ENCODE results near the gene RAD51B. TPM values are rescaled to one million over a fixed set of nuclear protein-coding genes. Genes with fewer than 3 reads are reported as not detected.
A peak's percentile ranks its signal among the peaks of the same experiment; 100 is the strongest.

RAD51B gene
- total and polyA plus RNA-seq, 2 donors (not counting 1 experiment from before 2014, with no cell fraction given), result 4.6 to 16.3 TPM

- no peak overlapping the region for H3K4me2 ChIP-seq (ENCODE audit: extremely low read depth, insufficient read depth, low read length)
- H3K27me3 ChIP-seq (ENCODE audit: control insufficient read depth, insufficient read depth, low read length), result no peaks in the 10 kb centered on the region
Observed at GRCh38 chr14:68520637-68521556, 701.3 kb downstream of the RAD51B start.

DNA sequence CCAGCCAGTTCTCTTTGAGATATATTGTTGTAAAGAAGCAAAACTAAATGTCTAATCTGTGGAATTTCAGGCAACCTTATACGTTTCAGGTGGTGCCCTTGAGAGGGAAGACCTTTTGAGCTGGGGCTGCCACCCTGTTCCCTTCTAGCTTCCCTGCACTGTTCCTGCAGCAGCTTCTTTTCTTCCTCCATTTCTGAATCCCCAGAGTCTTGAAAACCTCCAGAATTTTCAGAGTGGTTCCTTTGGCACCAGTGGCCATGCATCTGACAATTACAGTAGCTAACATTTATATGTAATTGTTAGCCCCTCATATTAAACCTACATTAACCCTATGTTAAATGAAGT, 702.0 kb downstream of the RAD51B start:
- no peaks in the 10 kb centered on the region for H3K79me2 ChIP-seq (ENCODE audit: control insufficient read depth, insufficient read depth, low read length)
- H3K9me3 ChIP-seq (ENCODE audit: control insufficient read depth, insufficient read depth, low read depth, low read length), result no peaks in the 10 kb centered on the region
- H4K20me1 ChIP-seq (ENCODE audit: control insufficient read depth, extremely low read depth, insufficient read depth, low read length), result no peaks in the 10 kb centered on the region
- DNase-seq (ENCODE audit: low read depth in 2 of 2), result no peak
- no peaks in the 10 kb centered on the region for H3K27me3 ChIP-seq (ENCODE audit: control insufficient read depth, insufficient read depth, low read length)
- H3K9ac ChIP-seq (ENCODE audit: insufficient read depth, low read length), result no peak overlapping the region
- H3K36me3 ChIP-seq (ENCODE audit: control insufficient read depth, insufficient read depth, low read length), result no peaks in the 10 kb centered on the region
- no peak overlapping the region for H3K4me2 ChIP-seq (ENCODE audit: extremely low read depth, insufficient read depth, low read length)
- H3K4me1 ChIP-seq (ENCODE audit: control insufficient read depth, extremely low read depth, insufficient read depth, low read length), result peaks cover 23% of the 10 kb centered on the region
- no peak overlapping the region for H3K4me3 ChIP-seq (replicated peaks in 1 of 4; ENCODE audit: control extremely low read depth in 1 of 4, insufficient read depth in 1 of 4, low read depth in 3 of 4, low read length in 4 of 4)
- H2AFZ ChIP-seq (ENCODE audit: low read length), result no peak overlapping the region
- H3K27ac ChIP-seq (ENCODE audit: insufficient read depth, low read length), result no peak overlapping the region
- TF ChIP-seq EZH2 (IDR thresholded peaks at IDR 0.05; ENCODE audit: low read length, missing control alignments), result no peak
- TF ChIP-seq CTCF (conservative IDR thresholded peaks at IDR 0.05 in 1 of 2, IDR thresholded peaks at IDR 0.05 in 1 of 2; ENCODE audit: low read depth in 1 of 2, low read length in 2 of 2), result no peak

More at GRCh38 chr14:68520637-68521556, 701.3 kb downstream of the RAD51B start:
- Histone ChIP-seq H3K9me3 (ENCODE audit: control insufficient read depth, insufficient read depth, low read depth, low read length) (no peaks in the 10 kb centered on the region), H3K4me3 (replicated peaks in 1 of 4; ENCODE audit: control extremely low read depth in 1 of 4, insufficient read depth in 1 of 4, low read depth in 3 of 4, low read length in 4 of 4) (no peak overlapping the region), H4K20me1 (ENCODE audit: control insufficient read depth, extremely low read depth, insufficient read depth, low read length) (no peaks in the 10 kb centered on the region), H3K36me3 (ENCODE audit: control insufficient read depth, insufficient read depth, low read length) (no peaks in the 10 kb centered on the region), H2AFZ (ENCODE audit: low read length) (no peak overlapping the region), H3K4me1 (ENCODE audit: control insufficient read depth, extremely low read depth, insufficient read depth, low read length) (peaks cover 23% of the 10 kb centered on the region), H3K79me2 (ENCODE audit: control insufficient read depth, insufficient read depth, low read length) (no peaks in the 10 kb centered on the region), H3K27ac (ENCODE audit: insufficient read depth, low read length) (no peak overlapping the region), H3K9ac (ENCODE audit: insufficient read depth, low read length) (no peak overlapping the region)
- DNase-seq (ENCODE audit: low read depth in 2 of 2), result peak in 1 of 2 donors; percentile 44
- TF ChIP-seq CTCF (conservative IDR thresholded peaks at IDR 0.05 in 1 of 2, IDR thresholded peaks at IDR 0.05 in 1 of 2; ENCODE audit: low read depth in 1 of 2, low read length in 2 of 2) (no peak), EZH2 (IDR thresholded peaks at IDR 0.05; ENCODE audit: low read length, missing control alignments) (no peak)

GRCh38 chr14:68521961-68522509, 702.5 kb downstream of the RAD51B start:
- Histone ChIP-seq H2AFZ (ENCODE audit: low read length) (peak overlapping the region; percentile 55), H3K36me3 (ENCODE audit: control insufficient read depth, insufficient read depth, low read length) (no peaks in the 10 kb centered on the region), H4K20me1 (ENCODE audit: control insufficient read depth, extremely low read depth, insufficient read depth, low read length) (no peaks in the 10 kb centered on the region), H3K9me3 (ENCODE audit: control insufficient read depth, insufficient read depth, low read depth, low read length) (no peaks in the 10 kb centered on the region), H3K4me3 (replicated peaks in 1 of 4; ENCODE audit: control extremely low read depth in 1 of 4, insufficient read depth in 1 of 4, low read depth in 3 of 4, low read length in 4 of 4) (no peak overlapping the region), H3K79me2 (ENCODE audit: control insufficient read depth, insufficient read depth, low read length) (no peaks in the 10 kb centered on the region), H3K27ac (ENCODE audit: insufficient read depth, low read length) (no peak overlapping the region), H3K27me3 (ENCODE audit: control insufficient read depth, insufficient read depth, low read length) (no peaks in the 10 kb centered on the region), H3K9ac (ENCODE audit: insufficient read depth, low read length) (no peak overlapping the region), H3K4me1 (ENCODE audit: control insufficient read depth, extremely low read depth, insufficient read depth, low read length) (peaks cover 23% of the 10 kb centered on the region), H3K4me2 (ENCODE audit: extremely low read depth, insufficient read depth, low read length) (no peak overlapping the region)
- no peak for TF ChIP-seq EZH2 (IDR thresholded peaks at IDR 0.05; ENCODE audit: low read length, missing control alignments)
- TF ChIP-seq CTCF (conservative IDR thresholded peaks at IDR 0.05 in 1 of 2, IDR thresholded peaks at IDR 0.05 in 1 of 2; ENCODE audit: low read depth in 1 of 2, low read length in 2 of 2), result no peak
- DNase-seq (ENCODE audit: low read depth in 2 of 2), result no peak
